GM21717 (cell line): ENCODE measurements around the gene MUC2.

ENCODE experiments used
- ATAC-seq: cut with Tn5 transposase; IDR thresholded peaks from one replicate; pipeline ENCODE4 v1.9.1; 2021; ENCODE audit warnings: mild to moderate bottlenecking, moderate library complexity; ENCODE audit not compliant: unreplicated experiment

Gene MUC2

GRCh38 chr11:1085440-1086170 is 10.9 kb downstream of the MUC2 start:
- ATAC-seq: no peak

GRCh38 chr11:1086171-1087102 is 11.8 kb downstream of the MUC2 start:
- no peak for ATAC-seq

GRCh38 chr11:1087279-1087960 is 12.7 kb downstream of the MUC2 start:
- ATAC-seq: no peak

GRCh38 chr11:1087961-1088926 is 13.6 kb downstream of the MUC2 start:
- no peak for ATAC-seq

DNA sequence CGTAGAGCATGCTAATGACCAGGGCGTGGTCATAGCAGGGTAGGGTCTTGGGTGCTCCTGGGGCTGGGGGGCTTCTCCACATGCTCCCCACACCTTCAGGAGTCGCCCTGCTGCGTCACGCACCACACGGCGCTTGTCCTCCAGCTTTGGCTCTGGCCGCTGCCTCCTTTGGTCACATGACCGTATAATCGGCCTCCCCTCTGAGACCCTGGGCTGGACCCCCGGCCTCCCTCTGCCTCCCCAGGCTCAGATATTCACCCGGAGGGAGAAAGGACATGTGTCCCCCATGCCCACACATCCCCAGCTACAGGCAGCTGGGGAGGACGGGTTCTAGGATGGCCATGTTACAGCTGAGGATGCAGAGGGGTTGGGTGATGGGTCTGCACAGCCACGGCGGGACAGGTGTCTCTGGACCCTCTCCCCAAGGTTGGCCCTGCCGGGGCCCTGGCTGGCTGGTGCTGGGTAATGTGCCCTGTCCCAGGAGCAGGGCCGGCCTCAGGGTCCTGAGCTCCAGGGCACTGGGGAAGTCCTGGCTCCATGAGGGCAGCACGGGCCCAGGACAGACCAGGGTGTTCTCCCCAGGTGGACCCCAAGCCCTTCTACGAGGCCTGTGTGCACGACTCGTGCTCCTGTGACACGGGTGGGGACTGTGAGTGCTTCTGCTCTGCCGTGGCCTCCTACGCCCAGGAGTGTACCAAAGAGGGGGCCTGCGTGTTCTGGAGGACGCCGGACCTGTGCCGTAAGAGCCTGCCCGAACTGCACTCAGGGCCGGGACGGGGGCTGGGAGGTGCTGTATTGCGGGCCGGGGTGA is 14.5 kb downstream of the MUC2 start:
- ATAC-seq: no peak

- ATAC-seq: no peak
These were observed 15.3 kb downstream of the MUC2 start for GRCh38 chr11:1089738-1090599.

DNA sequence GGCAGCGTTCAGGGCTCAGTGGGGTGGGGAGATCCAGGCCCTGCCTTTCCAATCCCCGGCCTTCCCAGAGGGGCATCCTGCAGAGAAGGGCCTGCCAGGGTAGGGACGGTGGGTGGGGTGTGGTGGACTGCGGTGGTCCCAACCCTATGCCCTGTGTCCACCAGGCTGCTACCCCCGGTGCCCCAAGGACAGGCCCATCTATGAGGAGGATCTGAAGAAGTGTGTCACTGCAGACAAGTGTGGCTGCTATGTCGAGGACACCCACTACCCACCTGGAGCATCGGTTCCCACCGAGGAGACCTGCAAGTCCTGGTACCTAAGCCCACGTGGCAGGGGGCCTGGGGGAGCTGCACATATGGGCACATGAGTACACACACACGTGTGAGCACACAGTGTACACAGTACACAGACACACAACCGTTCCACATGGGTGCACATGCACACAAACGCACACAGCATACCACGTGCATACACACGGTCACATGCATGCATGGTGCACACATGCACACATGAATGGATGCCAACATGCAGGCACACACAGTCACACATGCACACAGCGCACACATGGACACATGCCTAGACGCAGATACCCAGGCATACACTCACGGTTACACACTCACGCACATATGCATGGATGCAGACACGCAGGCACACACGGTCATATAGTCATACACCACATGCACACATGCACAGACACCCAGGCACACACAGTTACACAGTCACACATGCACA is 16.1 kb downstream of the MUC2 start:
- no peak for ATAC-seq

- ATAC-seq: no peak
These were observed 16.8 kb downstream of the MUC2 start for GRCh38 chr11:1091332-1092083.

DNA sequence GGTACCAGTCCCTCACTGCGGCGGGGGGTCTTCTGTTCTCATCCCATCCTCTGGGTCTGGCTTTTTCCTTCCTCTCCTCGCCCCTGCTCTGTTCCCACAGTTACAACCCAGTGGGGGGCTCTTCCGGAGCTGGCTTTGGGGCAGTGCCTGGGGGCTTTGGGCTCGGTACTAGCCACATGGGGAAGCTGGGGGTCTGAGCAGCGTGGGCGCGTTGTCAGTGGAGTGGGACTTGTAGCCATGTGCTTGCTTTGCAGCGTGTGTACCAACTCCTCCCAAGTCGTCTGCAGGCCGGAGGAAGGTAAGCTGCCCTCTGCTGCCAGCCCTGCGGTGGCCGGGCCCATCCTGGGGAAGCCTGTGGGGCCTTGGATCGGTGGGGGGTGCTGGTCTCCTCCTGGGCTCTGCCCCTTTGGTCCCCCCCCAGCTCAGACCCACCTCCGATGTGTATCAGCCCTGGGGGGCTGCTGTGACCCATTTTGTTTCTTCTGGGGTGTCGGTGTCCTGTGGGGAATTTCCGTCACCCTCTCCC is 17.5 kb downstream of the MUC2 start:
- ATAC-seq: no peak

GRCh38 chr11:1092919-1093318 is 18.2 kb downstream of the MUC2 start:
- no peak for ATAC-seq

- ATAC-seq: no peak
These were observed 25.1 kb downstream of the MUC2 start for GRCh38 chr11:1099519-1100355.

DNA sequence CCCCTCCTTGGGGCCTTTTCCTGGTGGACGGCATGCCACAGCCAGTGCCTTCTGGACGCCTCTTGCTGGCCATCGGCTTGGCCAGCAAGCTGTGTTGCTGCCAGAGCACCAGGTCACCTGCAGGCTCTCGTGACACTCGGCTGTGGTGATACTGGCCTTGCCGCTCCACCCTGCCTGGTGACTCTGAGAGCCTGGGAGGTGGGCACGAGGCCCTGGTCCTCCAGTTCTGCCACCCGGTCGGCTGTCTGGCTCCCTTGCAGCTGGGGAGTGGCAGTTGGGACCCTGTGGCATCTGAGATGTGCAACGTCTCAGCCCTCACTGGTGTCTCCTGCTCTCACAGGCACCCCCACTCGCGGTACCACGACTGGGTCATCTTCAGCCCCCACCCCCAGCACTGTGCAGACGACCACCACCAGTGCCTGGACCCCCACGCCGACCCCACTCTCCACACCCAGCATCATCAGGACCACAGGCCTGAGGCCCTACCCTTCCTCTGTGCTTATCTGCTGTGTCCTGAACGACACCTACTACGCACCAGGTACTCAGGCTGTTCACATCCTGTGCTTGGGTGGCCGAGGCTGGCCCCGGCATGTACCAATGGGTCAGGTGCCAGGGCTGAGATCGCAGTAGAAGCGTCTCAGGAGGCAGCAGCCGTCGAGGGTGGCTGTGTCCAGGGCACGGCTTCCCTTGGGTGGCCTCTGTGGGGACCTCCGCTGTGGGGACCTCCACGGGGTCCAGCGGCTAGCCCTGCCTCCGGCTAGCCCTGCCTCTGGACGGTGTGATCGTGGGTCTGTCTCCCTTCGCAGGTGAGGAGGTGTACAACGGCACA is 26.0 kb downstream of the MUC2 start:
- no peak for ATAC-seq

DNA sequence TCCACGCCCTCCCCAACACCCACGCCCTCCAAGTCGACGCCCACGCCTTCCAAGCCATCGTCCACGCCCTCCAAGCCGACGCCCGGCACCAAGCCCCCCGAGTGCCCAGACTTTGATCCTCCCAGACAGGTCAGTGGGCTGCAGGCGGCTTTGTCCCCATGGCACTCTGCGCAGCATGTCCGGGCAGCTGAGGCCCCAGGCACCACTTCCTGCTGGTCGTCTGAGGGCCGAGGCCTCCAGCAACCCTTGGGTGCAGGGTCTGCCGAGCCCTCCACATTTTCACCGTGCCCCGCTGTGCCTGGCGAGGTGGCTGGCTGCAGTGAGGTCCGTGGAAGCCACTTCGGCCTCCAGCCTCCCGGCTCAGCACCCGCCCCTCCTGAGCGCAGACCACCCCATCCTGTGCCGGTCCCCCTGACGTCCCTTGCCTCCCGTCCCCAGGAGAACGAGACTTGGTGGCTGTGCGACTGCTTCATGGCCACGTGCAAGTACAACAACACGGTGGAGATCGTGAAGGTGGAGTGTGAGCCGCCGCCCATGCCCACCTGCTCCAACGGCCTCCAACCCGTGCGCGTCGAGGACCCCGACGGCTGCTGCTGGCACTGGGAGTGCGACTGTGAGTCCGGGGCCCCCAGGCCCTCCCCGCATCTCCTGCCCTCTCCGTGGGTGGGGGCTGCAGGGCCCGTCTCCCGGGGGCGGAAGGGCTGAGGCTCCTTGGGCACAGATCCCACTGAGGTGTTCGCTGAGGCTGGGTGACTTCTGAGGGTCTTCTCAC is 26.8 kb downstream of the MUC2 start:
- no peak for ATAC-seq

DNA sequence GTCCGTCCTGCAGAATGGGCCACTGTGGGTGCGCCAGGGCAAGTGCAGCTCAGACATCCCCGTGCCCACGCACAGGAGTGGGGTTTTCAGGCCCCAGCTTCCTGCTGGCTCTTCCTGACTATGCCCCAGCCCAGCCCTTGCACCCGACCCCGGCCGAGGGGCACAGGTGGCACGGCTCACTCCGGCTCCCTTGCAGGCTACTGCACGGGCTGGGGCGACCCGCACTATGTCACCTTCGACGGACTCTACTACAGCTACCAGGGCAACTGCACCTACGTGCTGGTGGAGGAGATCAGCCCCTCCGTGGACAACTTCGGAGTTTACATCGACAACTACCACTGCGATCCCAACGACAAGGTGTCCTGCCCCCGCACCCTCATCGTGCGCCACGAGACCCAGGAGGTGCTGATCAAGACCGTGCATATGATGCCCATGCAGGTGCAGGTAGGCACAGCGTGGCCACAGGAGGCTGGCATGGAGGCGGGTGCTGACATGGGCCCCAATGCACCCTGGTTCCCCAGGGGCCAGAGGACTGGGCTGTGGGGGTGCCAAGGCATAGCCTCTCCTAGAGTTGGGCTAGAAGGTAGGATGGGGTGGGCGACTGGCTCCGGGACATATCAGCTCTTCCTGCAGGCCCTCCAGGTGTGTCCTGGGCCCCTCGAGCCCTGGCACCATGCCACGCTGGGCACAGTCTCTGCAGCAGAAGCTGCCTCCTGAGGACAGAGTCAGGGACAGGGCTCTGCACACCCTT is 27.7 kb downstream of the MUC2 start:
- ATAC-seq: no peak
